GM18498 (cell line): Measurements from ENCODE around the gene TLCD2.
"Not testable (repeated sequence)": the region's sequence is repeated elsewhere in the genome, so short reads cannot be mapped to it uniquely, and the experiment has no call there.

ENCODE experiments used
- ATAC-seq: cut with Tn5 transposase; IDR thresholded peaks from one replicate; pipeline ENCODE4 v1.9.1; 2021; ENCODE audit warnings: mild to moderate bottlenecking, moderate library complexity; ENCODE audit not compliant: unreplicated experiment

The TLCD2 gene

DNA sequence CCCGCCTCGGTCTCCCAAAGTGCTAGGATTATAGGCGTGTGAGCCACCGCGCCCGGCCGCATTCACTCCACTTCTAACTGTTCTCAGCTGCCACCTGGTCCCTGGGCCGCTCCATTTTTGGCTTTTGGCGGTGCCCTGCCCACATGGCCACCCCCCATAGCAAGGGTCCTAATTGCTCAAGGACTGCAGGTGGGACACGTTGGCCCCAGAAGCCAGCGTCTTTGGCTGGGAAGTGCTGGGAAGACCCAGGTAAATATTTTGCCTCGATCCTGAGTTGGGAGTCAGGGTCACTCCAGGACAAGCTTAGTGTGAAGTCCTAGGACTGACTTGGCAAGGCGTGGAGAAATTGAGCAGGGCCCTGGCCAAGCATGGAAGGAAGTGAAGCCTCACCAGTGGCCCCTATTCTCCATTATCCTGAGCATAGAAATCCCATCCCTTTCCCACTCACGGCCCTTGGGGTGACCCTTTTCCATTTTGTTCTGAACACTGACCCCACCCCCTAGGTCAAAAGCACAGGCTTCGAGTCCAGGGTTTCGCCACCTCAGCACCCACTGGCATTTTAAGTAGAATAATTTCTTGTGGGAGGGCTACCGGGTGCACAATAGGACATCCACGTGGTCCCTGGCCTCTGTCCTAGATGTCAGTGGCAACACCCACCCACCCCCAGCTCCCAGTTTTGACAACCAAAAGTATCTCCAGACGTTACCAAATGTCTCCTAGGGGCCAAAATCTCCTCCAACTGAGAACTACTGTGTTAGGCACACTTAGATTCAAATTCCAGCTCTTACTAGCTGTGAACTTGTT, 8.4 kb upstream of the TLCD2 start:
- no peak for ATAC-seq

DNA sequence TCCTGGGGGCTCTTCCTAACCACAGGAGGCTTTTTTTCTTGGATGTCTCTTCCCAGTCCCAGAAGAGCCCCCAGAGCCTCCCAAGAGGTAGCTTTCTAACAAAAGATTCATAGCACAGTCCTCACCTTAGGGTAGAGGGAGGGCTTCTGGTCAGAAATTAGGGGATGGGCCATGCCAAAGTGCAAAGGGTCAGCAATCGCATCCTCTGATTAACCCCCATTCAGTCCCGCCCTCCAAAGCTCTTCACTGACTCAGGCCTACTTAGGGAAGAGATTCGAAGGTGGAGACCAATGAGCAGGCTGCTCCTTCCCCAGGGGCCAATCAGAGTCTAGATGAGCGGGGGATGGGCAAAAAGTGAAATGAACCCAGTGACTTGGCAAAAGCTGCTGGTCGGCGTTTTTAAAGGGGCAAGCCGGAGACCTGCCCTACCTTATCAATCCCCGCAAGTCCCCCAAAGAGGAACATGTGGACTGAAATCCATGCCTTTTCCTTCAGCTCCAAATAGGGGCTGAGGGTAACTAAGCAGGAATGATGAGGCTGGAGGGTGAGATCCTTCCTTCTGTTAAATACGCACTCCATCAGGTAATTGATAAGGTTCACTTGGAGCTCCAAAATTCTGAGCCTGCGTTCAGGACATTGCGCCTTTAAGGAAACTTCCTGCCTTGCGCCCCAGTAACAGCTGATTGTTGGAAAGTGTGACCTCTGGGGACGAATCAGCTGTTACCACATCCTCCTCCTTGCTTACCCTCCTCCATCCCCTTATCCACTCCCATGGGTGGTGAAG, 6.9 kb upstream of the TLCD2 start:
- peak; percentile 40 for ATAC-seq

DNA sequence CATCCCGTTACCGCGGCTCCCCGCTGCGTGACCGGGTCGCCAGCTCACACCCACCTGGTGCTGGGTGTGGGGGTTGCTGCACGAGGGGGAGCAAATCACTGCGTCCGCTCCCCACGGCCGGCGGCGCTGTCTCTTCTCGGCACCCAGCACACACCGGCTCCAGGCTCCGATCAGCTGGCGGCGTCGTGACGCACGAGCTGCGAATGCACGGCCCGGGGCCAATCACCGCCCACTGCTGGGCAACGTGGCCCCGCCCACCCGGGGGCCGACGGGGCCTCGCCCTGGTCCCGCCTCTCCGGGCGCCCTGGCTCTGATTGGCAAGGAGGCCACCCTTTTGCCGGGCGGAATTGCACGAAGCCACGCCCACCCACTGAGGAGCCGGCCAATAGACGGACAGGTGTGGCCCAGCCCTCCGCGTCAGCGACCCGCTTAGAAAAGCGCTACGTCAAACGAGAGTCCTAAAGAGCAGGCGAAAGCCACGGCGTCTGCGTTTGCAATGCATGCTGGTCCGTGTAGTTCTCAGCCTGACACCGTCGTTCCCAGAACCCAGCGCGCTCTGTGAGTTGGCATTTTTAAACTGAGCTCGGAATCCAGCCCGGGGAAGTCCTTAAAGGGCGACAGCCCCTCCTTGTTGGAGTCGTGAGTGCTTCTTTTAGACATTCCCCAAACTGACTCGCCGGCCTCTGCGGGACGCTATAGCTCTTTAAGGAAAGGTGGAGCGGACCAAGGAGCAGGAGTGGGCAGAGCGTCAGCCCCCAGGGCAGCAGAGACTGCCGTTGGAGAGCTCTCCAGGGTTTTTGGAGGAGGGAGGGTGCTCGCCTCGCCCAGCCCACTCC, 6.1 kb upstream of the TLCD2 start:
- peak; percentile 81 for ATAC-seq

- ATAC-seq: no peak
Measured at GRCh38 chr17:1715803-1716075, 5.6 kb upstream of the TLCD2 start.

GRCh38 chr17:1714980-1715802, 5.0 kb upstream of the TLCD2 start:
- ATAC-seq: no peak

- ATAC-seq: no peak
Measured at GRCh38 chr17:1714427-1714979, 4.3 kb upstream of the TLCD2 start.

DNA sequence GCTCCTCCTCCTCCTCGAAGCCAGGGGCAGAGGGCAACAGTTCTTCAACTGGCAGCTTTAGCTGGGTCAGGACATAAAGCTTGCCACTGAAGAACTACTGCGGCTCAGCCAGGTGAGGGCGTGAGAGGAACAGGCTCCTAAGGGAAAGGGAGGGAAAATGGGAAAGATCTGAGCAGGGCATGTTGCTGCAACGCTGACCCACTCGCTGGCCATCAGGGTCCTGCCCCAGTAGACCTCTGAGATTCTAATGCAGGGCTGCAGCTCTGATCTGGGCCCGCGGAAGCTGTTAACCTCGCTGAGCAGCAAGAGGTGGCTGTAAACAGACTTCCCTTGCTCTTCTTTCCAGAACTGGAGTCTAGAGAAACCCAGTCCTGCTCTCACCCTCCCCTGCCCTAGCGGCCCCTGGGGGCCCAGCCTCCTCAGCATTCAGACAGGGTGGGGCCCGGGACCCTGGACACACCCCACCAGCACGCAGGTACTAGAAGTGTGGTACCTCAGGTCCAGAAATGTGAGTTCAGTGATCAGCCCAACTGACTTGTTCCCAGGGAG, 3.8 kb upstream of the TLCD2 start:
- ATAC-seq: no peak

DNA sequence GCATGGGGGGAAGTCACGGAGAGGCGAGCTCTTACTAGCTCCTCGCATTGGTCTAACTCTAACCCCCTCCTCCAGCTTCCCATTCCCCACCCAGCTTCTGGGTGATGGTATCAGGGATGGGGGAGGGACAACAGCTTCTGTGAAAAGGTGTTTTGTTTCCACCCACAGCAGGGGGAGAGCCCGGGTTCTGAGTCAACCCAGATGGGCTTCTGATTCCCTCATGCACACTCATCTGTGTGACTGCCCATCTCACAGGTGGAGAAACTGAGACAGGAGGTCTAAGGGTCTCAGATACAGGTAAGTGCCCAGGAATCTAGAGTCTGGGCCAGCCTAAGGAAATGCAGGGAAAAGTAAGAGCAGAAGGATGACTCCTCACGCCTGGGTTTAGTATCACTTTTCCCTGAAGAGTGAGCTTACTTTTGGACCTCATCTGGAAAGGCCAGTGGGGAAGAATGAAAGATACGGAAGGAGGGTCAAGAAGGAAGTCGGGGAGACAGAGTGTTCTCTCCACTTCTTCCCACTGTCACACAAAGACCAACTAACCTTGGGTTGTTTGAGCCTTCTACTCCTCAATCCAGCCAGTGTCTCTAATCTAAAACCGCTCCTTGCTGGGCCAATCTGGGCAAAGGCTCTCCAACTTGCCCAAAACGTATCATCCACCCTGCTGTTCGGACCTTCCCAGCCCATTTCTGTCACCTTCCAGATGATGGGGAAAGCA, 3.1 kb upstream of the TLCD2 start:
- no peak for ATAC-seq

DNA sequence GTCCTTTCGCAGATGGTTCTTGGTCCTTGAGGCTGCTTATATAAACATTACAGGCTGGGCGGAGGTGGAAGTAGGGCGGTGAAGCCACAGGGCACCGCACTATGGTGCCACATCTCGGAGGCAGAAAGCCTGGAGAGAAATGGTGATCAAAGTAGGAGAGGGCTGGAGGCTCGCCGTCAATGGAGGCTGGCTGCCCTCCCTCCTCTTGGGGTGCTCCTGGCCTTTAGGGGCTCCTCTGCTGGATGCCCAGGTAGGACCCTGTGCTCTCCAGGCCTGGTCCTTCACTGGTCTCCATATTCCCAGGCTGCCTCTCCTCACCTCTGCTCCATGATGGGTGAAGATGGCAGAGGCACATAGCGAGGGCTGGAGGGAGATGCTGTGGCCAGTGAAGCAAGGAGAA, 2.1 kb upstream of the TLCD2 start:
- no peak for ATAC-seq

DNA sequence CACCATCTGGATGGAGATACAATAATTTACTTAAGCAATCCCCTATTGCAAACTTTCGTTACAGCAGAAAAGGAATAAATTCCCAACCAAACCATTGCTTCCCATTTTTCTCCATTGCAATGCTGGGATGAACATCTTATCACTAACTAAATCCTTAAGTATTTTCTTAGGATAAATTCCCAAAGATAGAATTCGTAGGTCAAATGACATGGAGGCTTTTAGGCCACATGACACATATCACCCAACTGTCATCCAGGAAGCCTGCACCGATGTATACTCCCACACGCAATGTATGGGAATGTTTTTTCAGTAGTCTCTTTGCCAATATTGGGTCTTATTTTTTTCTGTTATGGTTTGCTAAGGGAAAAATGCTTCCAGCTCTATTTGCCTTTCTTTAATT, 1.6 kb upstream of the TLCD2 start:
- no peak for ATAC-seq

DNA sequence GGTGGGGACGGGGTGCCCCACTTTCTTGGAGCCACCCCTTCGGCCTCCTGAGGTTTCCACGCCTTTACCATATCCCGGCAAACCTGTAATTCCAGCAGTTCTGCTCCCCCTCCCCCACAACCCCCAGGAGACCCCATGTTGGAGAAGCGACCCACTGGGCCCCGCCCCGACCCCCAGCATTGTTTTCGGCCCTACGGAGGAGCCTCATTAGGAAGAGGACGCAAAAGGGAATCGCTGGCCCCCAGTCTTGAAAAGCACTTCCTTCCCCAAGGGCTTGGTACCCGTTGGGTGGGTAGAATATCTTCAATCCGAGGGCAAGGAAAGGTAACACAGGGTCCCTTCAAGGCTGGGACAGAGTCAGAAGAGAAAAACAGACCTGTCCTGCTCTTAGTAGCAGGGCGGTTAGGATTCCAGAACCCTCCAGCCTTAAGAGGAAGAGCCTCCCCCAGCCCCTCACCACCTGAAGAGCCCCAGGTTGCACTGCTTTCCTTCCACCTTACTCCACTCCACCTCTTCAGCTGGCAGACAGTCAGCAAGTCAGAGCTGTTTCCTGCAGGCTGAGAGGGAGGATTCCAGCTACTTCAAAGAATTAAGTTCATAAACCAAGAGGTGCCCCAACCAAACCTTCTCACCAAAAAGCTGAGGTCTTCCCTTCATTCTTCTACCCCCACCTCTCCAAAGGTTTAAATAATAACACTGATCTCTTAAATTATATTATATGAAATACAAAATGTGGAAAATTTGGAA, 803 bp upstream of the TLCD2 start:
- ATAC-seq: no peak

DNA sequence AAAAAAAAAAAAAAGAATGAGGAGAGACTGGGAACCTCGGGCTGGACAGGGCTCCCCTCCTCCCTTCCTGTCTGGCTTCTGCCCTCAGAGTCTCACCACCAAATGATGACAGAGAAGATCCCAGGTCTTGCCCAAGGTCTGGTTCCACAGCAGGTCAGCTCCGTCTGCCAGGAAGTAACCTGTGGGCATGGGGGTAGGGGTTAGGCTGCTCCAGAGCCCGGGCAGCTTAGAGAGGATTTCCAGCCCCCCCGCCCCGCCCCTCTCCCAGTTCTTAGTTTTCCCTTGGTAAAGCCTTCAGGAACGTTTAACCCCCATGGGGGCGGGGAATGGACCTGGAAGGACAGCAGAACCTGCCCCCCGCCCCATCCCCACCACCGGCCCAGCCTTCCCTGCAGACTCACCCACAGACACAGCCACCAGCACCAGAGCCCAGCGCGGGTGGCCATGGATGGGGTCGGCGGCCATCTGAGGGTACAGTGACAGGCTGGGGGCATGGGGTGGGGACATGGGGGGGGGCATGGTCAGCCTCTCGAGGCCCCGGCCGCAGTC, 700 bp downstream of the TLCD2 start:
- ATAC-seq: no peak

DNA sequence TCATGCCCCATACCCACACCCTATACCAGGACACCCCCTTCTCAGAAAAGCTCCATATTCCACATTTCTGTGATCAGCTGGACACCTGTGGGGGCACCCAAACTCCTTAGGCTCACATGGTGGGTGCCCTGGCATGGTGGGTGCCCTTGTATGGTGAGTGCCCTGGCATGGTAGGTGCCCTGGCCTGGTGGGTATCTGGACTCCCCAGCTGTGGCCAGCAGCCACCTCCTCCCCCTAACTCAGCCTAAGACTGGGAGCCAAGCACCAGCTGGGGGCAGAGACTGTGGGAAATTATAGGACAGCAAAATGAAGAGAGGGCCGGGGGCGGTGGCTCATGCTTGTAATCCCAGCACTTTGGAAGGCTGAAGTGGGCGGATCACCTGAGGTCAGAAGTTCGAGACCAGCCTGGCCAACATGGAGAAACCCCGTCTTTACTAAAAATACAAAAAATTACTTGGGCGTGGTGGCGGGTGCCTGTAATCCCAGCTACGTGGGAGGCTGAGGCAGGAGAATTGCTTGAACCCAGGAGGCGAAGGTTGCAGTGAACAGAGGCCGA, 1.3 kb downstream of the TLCD2 start:
- not testable (repeated sequence) for ATAC-seq

- ATAC-seq: no peak
Measured at GRCh38 chr17:1707107-1707506, 3.1 kb downstream of the TLCD2 start.

- ATAC-seq: no peak
Measured at GRCh38 chr17:1705004-1705403, 5.2 kb downstream of the TLCD2 start.

DNA sequence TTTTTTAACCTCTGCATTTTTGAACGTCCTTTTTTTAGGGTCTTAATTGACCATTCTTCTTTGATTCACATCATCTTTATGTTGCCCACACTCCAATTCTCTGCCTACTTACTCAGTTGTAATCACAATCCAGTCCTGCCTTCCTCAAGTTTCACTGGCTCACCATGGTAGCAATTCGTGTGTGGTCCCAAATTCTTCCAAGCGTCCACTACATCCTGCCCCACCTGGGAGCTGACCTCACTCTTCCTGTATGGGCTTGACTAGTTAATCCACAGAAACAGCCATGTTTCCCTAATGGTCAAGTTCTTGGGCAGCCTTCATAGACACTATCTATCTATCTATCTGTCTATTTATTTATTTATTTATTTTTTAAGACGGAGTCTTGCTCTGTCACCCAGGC, 7.1 kb downstream of the TLCD2 start:
- ATAC-seq: no peak

GRCh38 chr17:1699891-1700290, 10.3 kb downstream of the TLCD2 start:
- ATAC-seq: not testable (repeated sequence)

GRCh38 chr17:1697681-1698080, 12.5 kb downstream of the TLCD2 start:
- ATAC-seq: no peak
